Heart right ventricle (tissue), 16 donors: ENCODE results near the gene MDM2. TPM values are rescaled to one million over a fixed set of nuclear protein-coding genes. Genes with fewer than 3 reads are reported as not detected.

Experiments used
- ATAC-seq, 8 donors: fragments of 200-7000 bp; cut with Tn5 transposase; one replicate each; pipeline ENCODE4 v1.9.1; 2020; ENCODE audit warnings: mild to moderate bottlenecking in 8 of 8, moderate library complexity in 8 of 8, moderate number of reproducible peaks in 1 of 8
- DNase-seq, 2 donors: peaks; one replicate each; pipeline ENCODE4 v3.0.0-alpha.2; 2020
- H3K27ac ChIP-seq, 10 donors: fragments of 200-600 bp; sonication (generic) in 2 of 10; one replicate each; pipeline versions ENCODE4 v1.5.0 to v1.8.0; 2020 to 2022; ENCODE audit warnings: mild to moderate bottlenecking in 3 of 10
- H3K27me3 ChIP-seq, 7 donors: fragments of 200-600 bp; one replicate each; pipeline ENCODE4 v1.8.0; 2021 to 2022; ENCODE audit warnings: mild to moderate bottlenecking in 2 of 7
- H3K36me3 ChIP-seq, 9 donors: fragments of 200-600 bp; sonication (generic) in 1 of 9; one replicate each; pipeline versions ENCODE4 v1.5.0 to v1.8.0; 2020 to 2022; ENCODE audit warnings: mild to moderate bottlenecking in 2 of 9
- H3K4me1 ChIP-seq, 9 donors: fragments of 200-600 bp; sonication (generic) in 1 of 9; one replicate each; pipeline versions ENCODE4 v1.5.0 to v1.8.0; 2020 to 2022; ENCODE audit warnings: mild to moderate bottlenecking in 4 of 9
- H3K4me3 ChIP-seq, 10 donors: fragments of 200-600 bp; sonication (generic) in 2 of 10; one replicate each; pipeline versions ENCODE4 v1.5.0 to v1.8.0; 2020 to 2022; ENCODE audit warnings: mild to moderate bottlenecking in 7 of 10, moderate library complexity in 2 of 10
- H3K9me3 ChIP-seq, 11 donors: fragments of 200-600 bp in 10 of 11; sonication (generic) in 2 of 11; one replicate each; pipeline versions ENCODE4 v1.5.0 to v1.8.0; 2013 to 2022; ENCODE audit warnings: mild to moderate bottlenecking in 2 of 11, control low read depth in 1 of 11, moderate library complexity in 1 of 11
- CTCF ChIP-seq, 9 donors: fragments of 200-600 bp; sonication (generic) in 2 of 9; IDR thresholded peaks; one replicate each; pipeline versions ENCODE4 v1.5.0 to v1.8.0; 2021 to 2022; ENCODE audit warnings: antibody characterized with exemption in 9 of 9, mild to moderate bottlenecking in 5 of 9, moderate library complexity in 1 of 9
- WGBS, 2 donors: extraction: QIAGEN DNeasy Blood & Tissue Kit; methylation state at CpG; one replicate each; pipeline ENCODE4 v1.1.7; 2013; ENCODE audit warnings: inconsistent platforms in 1 of 2; 5-methylcytosine and 5-hydroxymethylcytosine counted together
- intact Hi-C, 10 donors: fragments of 100-400 bp; cut with DNase I; formaldehyde crosslinking; loops; one replicate each; pipeline versions ENCODE4 v1.11.1 to v1.14.2; 2022
- long read RNA-seq, 3 donors: library from polyadenylated mRNA; unstranded; transcript quantifications; one replicate each; pipeline ENCODE4 v2.0.0, GENCODE V29; 2020 to 2021
- polyA plus RNA-seq, 2 donors: library from polyadenylated mRNA; stranded (reverse); fragments of 200-250 nt; gene quantifications; one replicate each; pipeline ENCODE4 v1.2.3, GENCODE V29; 2013
- total RNA-seq, 10 donors: library from RNA; stranded (reverse); fragmentation: NEBNext Ultra II Directional in 3 of 10; extraction: Animal tissue kit (Norgen Biotek cat#: 25700) in 3 of 10; gene quantifications; one replicate each; pipeline versions ENCODE4 v1.2.1 to v1.2.4, GENCODE V29; 2021 to 2023
- donor health status: Arrhythmogenic right ventricular cardiomyopathy.
- donor health status: ischemic (EF 13 %, LVEDD 7.1; RV severe dilation, severe dysfunction).
- donor health status: healthy with polysubstance abuse.
- donor health status: DM: no; HTN: yes; CAD: no.
- donor health status: DM: no; HTN: no; CAD: no.
- donor health status: ischemic (EF 25% LVEDD 6.9; RV normal size, moderate dysfunction).
- donor health status: ischemic (EF 25% LVEDD 5.7; RV mildly dilated, moderate dysfunction).
- donor health status: healthy.
- donor health status: DM: yes; HTN: yes; CAD: no.
- donor health status: Ischemic cardiomyopathy.
- donor health status: ischemic (EF 35%, LVEDD 5.7; RV mildly dilated, moderate dysfunction).
- donor health status: nonischemic (EF 11% LVEDD 7.7; RV severe dilation, severe dysfunction).
- donor health status: DM: yes; HTN: yes; CAD: no.
- donor health status: PGD.
- donor health status: ischemic (EF 29% LVEDD 5.4; RV normal size, mild dysfunction).
- donor health status: nonischemic (EF 23%, LVEDD 6.1; RV moderate dilation, normal function).

MDM2 gene
- total RNA-seq: 10 to 100 TPM; 40.1 to 59.1 (median 47.1) TPM
- polyA plus RNA-seq: 10 to 100 TPM; 15.9 to 95.5 TPM
- long read RNA-seq, donor 1, full-length matches to known transcripts: 1 of 3 reads
- long read RNA-seq, donor 1, partial matches to known transcripts: 1 of 3 reads
- long read RNA-seq, donor 1, other reads (novel, unspliced or antisense): 1 of 3 reads
- long read RNA-seq, donor 2, full-length matches to known transcripts: 1 of 3 reads
- long read RNA-seq, donor 2, partial matches to known transcripts: 0 of 3 reads
- long read RNA-seq, donor 2, other reads (novel, unspliced or antisense): 2 of 3 reads
- long read RNA-seq, donor 3, full-length matches to known transcripts: 15 of 28 reads
- long read RNA-seq, donor 3, partial matches to known transcripts: 6 of 28 reads
- long read RNA-seq, donor 3, other reads (novel, unspliced or antisense): 7 of 28 reads

- peak; percentile 79 to 97 (median 90) for TF ChIP-seq CTCF (IDR thresholded peaks at IDR 0.05)
- Histone ChIP-seq H3K4me3 (peak within 1 kb of the TSS; percentile 78 to 98 (median 92)), H3K9me3 (no peaks in the 10 kb centered on the region), H3K4me1 (peaks cover 3 to 47% (median 26%) of the 10 kb centered on the region in 9 donors), H3K36me3 (peaks cover 0 to 38% (median 14%) of the 10 kb centered on the region in 9 donors), H3K27me3 (no peaks in the 10 kb centered on the region), H3K27ac (peak within 1 kb of the TSS; percentile 95 to 100 (median 99))
- intact Hi-C loops: loop anchor here in 6 of 10 donors (1.0 to 10.0 kb wide), 7 partner anchors 50 to 473 kb away; partner anchors contain the start of genes SLC35E3 (in 5 of the 6), MDM1 (in 1 of the 6), NUP107 (in 1 of the 6) and RAP1B (in 1 of the 6)
- peak; percentile 96 to 99 (median 96) for ATAC-seq
- WGBS, 2 donors: 0% methylated on average over 71 to 72 of the region's 72 CpGs
- DNase-seq: peak; percentile 93 to 97
Observed at GRCh38 chr12:68807576-68808387, at the start of gene MDM2. MDM2 (plus strand) TSS chr12:68808177; CDS start chr12:68808478, 301 bp downstream.

- ATAC-seq: no peak
- TF ChIP-seq CTCF (IDR thresholded peaks at IDR 0.05): no peak
- no peak for DNase-seq
- intact Hi-C loops: loop anchor here in 1 of 10 donors (5.0 kb wide), 1 partner anchor 47 kb away; the partner anchor contains the start of gene MDM2
- no peak overlapping the region for H3K4me3 ChIP-seq
- H3K4me1 ChIP-seq: no peaks in the 10 kb centered on the region
- no peaks in the 10 kb centered on the region for H3K9me3 ChIP-seq
- H3K27ac ChIP-seq: no peak overlapping the region
- 88 to 90% methylated on average over 5 of the region's 5 CpGs for WGBS, 2 donors
- H3K36me3 ChIP-seq: peaks cover 0 to 93% (median 7%) of the 10 kb centered on the region in 9 donors
- H3K27me3 ChIP-seq: no peaks in the 10 kb centered on the region
Observed at GRCh38 chr12:68759852-68760251, 48.1 kb upstream of the MDM2 start.

GRCh38 chr12:68760806-68761441, 47.1 kb upstream of the MDM2 start:
- 93 to 94% methylated on average over 7 of the region's 7 CpGs for WGBS, 2 donors
- H3K36me3 ChIP-seq: peaks cover 0 to 92% (median 4%) of the 10 kb centered on the region in 9 donors
- H3K27ac ChIP-seq: no peak overlapping the region
- intact Hi-C loops: no loop called here
- TF ChIP-seq CTCF (IDR thresholded peaks at IDR 0.05): no peak
- no peak for DNase-seq
- H3K9me3 ChIP-seq: no peaks in the 10 kb centered on the region
- no peak overlapping the region for H3K4me3 ChIP-seq
- H3K27me3 ChIP-seq: no peaks in the 10 kb centered on the region
- ATAC-seq: no peak
- H3K4me1 ChIP-seq: no peaks in the 10 kb centered on the region

GRCh38 chr12:68761442-68761812, 46.5 kb upstream of the MDM2 start:
- no peak overlapping the region for H3K27ac ChIP-seq
- intact Hi-C loops: no loop called here
- no peak for ATAC-seq
- TF ChIP-seq CTCF (IDR thresholded peaks at IDR 0.05): no peak
- H3K36me3 ChIP-seq: peaks cover 0 to 92% (median 9%) of the 10 kb centered on the region in 9 donors
- H3K9me3 ChIP-seq: no peaks in the 10 kb centered on the region
- no peaks in the 10 kb centered on the region for H3K4me1 ChIP-seq
- no peaks in the 10 kb centered on the region for H3K27me3 ChIP-seq
- DNase-seq: no peak
- H3K4me3 ChIP-seq: no peak overlapping the region
- WGBS, 2 donors: 96 to 98% methylated on average over 3 of the region's 3 CpGs
